ENCODE measurements around the gene TLE4.

Gene TLE4

GRCh38 chr9:79667817-79668436, 96.2 kb downstream of the TLE4 start:
- no peak for DNase-seq

DNA sequence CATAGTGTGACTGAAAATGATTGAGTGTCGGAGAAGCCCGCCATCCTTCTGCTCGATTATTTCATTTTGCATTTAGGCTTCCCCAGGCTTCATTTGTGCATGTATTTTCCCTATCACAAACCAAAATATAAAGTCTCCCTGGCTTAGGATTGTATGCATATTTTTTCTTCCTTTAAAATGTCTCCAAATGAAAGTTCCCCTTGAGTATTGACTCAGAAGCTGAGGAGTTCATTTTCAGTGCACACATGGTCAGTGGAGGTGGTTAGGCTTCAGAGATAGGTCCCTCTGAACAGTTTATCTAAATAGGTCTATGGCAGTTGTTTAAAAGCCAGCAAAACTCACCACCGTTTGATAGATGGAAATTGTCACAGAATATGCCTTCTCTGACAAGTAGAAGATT, 97.2 kb downstream of the TLE4 start:
- no peak for DNase-seq

- DNase-seq: no peak
Measured at GRCh38 chr9:79670269-79670961, 98.7 kb downstream of the TLE4 start.

- no peak for DNase-seq
Measured at GRCh38 chr9:79671558-79671957, 99.8 kb downstream of the TLE4 start.

GRCh38 chr9:79672236-79672635, 100.5 kb downstream of the TLE4 start:
- no peak for DNase-seq

DNA sequence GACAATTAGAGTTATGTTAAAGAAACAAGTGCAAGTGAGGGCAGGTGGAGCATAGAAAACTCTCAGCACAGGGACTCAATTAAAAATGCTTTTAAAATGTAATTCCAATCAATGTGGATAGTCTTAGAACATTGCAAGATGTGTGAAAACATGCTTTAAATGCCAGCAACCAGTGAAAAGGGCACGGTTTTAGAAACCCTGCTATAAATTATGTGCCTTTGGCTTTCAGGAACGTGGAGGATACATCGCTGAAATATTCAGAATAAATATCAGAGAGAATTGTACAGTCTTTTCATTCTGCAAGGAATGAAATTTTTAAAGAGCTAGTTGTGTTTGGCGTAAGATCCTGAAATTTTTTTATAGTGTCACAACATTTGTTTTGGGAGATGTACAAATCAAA, 101.1 kb downstream of the TLE4 start:
- DNase-seq: no peak

GRCh38 chr9:79673614-79674013, 101.8 kb downstream of the TLE4 start:
- DNase-seq: no peak

GRCh38 chr9:79674052-79674777, 102.5 kb downstream of the TLE4 start:
- DNase-seq: no peak

- DNase-seq: no peak
Measured at GRCh38 chr9:79681576-79681975, 109.8 kb downstream of the TLE4 start.

DNA sequence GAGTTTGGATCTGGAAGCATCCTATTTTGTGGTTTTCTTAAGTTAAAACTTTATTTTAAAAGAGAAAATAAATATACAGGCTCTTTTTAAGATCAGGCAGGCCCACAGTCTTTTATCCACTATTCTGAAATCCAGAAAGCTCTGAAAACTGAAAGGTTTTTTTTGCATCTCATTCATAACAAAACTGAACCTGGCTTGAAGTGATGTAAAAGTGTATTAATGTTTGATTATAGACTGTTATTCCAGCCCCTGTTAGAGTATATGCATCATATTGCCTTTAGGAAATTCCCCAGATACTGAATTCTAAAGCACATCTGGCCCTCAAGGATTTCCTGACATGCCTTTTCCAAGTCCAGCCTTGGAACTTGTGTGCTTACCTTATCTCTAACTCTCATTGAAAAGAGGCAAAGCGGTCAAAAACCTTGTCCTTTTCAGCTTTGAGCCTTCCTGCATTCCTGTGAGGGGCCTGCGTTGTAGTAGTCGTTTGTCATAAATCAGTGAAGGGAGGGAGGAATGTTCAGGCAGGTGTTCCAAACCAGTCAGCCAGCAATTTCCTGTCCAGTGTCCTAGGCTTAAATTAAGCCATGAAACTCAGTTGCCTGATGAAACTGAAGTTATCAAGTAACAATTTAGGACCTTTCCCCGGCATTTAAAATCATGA, 110.4 kb downstream of the TLE4 start:
- DNase-seq: no peak

DNA sequence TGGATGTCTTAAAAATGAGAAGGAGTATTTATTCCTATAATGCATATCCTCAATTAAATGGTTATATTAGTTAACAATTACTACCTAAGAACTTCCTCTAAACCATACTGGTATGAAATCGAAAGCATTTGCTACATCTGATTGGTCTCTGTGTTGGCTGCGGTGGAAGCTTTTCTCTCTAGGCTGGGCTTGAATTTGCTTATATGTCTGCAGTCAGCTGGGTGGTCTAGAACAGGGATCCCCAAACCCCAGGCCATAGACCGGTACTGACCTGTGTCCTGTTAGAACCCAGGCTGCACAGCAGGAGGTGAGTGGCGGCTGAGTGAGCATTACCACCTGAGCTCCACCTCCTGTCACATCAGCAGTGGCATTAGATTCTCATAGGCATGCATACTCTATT, 112.3 kb downstream of the TLE4 start:
- no peak for DNase-seq

DNA sequence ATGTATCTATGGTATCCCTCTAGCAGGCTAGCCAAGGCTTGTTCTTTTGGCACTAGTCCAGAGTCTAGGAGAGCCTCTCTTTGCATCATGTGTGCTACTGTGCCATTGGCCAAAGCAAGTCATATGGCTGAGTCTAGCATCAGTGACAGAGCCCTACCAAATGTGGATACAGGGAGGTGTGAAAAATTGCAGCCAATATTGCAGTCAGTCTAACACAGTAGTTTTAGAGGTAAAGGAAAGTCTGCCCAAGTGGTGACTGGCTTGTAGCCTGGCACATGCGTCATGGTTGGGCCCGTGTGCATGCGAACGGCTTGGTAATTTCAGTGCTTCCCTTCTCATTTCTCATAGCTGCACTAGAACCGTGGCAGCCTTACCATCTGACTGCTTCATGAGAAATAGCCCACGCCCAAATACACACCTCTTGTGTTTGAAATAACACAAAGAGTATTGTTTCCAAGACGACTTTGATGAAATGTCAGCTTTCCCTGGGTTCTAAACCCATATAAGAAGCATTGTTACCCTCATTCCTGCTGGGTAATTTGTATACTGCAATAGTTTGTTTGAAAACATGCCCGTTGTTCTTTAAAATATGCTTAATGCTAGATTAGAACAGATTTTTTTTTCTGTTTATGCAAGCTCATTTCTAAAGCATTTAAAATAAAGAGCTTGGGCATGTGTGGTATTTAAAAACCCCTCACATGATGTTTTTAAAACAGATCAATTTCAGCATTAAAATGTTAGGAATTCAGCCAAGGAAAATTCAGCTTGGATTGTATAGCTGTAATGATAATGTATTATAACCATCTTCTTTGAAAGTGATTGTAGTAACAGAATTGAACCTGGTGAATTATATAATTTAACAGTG, 113.2 kb downstream of the TLE4 start:
- DNase-seq: no peak

DNA sequence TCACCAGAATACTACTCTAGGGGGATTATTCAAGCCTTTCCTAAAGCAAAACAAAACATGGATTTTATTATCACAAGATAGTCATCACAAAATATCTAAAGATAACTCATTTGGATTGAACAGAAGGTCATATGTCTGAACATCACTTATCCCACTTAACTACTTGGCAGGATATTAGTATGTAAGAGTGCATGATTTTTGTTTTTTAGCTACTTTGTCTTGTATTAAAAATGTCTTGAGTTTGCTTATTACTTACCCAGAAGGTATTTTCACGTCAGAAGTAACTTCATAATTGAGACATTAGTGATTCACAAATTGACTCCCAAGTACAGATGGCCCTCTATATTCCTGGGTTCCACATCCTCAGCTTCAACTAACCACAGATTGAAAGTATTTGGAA, 113.8 kb downstream of the TLE4 start:
- DNase-seq: no peak

DNA sequence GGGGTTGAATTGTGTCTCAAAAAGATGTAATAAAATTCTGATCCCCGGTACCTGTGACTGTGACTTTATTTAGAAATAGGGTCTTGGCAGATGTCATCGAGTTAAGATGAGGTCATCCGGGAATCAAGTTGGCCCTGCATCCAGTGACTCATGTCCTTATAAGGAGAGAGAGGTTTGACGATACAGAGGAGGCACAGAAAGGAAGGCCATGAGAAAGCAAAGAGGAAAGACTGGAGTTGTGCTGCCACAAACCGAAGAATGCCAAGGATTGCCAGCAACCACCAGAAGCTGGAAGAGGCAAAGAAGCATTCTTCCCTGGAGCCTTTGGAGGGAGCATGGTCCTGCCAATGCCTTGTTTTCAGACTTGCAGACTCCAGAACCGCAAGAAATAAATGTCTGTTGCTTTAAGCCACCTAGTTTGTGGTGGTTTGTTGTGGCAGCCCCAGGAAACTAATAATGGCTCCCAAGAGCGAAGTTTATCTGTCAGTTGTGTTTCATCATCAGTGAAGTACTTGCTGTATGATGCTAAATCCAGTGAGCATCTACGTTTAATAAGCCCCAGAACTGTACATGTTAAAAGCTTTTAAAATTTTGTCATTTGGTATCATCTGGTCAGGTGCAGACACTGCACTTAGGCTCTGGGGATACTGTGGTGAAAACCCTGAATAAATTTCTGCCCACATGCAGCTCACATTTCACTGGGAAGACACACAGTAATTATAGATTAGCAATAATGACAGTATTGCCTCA, 114.8 kb downstream of the TLE4 start:
- DNase-seq: no peak

DNA sequence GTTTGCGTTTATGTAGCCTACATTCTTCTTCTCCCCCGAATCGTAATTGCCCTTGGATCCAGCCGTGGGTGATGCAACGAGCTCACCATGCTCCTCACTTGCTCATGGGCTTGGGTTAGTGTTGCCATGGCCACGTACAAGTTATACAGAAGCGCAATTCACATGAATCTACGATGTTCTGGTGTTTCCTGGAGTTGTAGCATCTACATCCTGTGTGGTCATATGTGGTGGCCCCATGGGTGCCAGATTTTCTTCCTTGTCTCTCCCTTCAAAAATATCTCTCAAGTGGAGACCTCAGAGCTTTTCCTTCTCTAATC, 115.3 kb downstream of the TLE4 start:
- DNase-seq: no peak

- no peak for DNase-seq
Measured at GRCh38 chr9:79688363-79688762, 116.6 kb downstream of the TLE4 start.

DNA sequence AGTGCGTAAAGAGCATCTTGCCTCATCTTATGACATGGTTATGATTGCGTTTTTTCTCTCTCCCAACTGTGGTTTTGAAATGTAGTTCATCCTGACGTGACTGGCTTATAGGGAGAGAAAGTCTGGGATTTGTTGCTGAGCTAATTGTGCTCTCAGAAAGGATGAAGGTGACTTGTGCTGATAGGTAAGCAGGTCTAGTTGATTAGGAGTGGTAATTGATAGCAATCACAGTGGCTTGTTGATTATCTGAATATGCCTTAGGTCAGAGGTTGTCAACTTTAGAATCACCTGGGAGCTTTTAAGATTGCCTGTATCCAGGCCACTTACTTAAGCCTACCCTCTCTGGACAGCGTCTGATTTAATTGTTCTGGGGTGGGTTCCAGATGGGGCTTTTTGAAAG, 117.8 kb downstream of the TLE4 start:
- DNase-seq: no peak

DNA sequence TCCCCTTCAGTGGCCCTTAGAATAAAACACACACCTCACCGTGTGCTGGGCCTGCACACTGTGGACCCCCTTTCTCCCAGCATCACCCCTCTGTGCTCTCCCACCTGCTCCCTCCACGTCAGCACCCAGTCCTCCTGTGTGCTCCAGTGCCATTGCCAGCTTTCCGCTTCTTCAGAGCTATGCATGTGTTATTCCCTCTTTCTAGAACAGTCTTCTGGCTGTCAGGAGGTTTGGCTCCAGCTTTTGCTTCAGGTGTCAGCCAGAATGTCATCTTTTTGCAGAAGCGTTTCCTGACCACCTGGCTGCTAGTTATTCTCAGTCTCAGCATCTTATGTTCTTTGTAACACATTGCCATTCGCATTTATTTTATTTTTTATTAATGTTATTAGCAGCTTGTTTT, 119.7 kb downstream of the TLE4 start:
- no peak for DNase-seq

DNA sequence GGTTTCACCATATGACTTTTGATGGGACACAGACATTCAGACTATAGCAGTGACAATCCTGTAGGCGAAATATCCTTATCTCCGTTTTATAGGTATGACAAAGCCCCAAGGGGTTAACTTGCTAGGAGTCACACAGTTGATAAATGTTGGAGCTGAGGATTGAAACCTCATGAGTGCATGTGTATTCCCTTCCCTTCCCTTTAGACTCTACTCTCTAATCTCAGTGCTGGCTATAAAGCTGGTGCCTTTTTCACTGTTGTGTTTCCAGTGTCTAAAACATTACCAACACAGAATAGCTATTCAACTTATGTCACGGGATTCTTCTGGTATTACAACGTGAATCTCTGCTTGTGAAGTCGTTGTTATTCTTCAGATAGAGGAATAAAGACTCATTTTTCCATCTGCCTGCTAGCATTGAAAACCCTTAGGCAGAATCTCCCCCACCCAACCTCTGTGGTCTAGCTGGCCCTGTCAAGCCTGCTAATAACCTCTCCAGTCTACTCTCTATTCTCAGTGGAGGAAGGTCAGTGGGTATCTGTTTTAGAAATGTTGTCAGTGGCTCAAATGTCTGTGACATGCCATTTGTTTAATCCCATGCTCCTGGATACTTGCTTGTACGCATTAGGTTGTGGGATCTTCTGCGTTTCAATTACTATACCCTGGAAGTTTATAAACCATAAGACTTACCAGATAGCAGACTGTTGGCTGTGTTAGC, 121.2 kb downstream of the TLE4 start:
- no peak for DNase-seq

DNA sequence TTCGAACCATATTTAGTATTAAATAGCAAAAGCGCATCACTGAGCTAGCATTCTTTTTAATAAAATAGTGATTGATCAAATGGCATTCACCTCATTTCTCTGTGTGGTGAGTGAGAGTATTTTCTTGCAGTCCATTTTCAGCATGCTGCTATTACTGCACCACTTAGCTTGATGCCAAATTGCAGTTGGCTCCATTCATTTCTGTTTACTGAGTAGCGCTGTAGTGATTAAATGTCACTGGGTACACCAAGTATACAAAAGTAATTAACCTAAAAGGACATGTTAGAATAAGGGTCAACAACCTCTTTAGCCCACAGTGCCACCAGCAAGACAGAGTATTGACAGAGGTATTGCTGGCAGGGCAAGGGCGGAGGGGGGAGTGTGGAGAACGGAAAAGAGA, 122.0 kb downstream of the TLE4 start:
- no peak for DNase-seq

DNA sequence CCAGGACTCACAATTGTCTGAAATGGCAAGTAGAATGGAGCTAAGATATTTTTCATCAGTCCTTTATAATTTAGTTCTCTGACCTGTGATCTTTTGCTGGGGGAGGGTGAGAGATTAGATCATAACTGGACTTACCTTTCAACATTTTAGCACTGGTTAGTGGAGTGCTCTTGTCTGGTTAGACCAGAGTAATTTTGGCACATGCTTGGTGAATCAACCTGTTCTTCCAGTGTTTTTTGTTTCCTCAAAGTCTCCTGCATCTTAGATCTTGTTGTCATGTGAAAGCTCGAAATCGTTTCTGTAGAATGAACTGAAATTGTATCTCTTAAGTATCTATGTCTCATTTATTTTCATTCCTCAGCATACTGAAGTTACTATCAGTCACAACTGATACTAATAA, 122.4 kb downstream of the TLE4 start:
- DNase-seq: no peak
